Measurements from ENCODE around the gene ABCB9. TPM values are rescaled to one million over a fixed set of nuclear protein-coding genes. Genes with fewer than 3 reads are reported as not detected.

The ABCB9 gene
- total RNA-seq, 1 experiment from 2014 or later, result 32.7 TPM

DNA sequence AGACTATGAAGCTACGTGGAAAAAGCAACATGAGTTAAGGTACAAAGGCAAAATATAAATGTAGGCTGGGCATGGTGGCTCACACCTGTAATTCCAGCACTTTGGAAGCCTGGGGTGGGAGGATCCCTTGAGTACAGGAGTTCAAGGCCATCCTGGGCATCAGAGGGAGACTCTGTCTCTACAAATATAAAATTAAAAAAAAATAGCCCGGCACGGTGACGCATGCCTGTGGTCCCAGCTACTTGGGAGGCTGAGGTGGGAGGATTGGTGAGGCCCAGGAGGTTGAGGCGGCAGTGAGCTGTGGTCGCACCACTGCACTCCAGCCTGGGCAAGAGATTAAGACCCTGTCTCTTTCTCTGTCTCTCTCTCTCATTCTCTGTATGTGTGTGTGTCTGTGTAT, 66.4 kb downstream of the ABCB9 start:
- ATAC-seq, result no peak
- Histone ChIP-seq H3K36me3 (ENCODE audit: control insufficient read depth, insufficient read depth, low read length) (no peaks in the 10 kb centered on the region; the same call in 1 of the 2 replicates), H3K4me1 (ENCODE audit: control insufficient read depth, insufficient read depth, low read length) (peaks cover 29% of the 10 kb centered on the region), H3K9me3 (ENCODE audit: control insufficient read depth, insufficient read depth, low read depth, low read length) (no peaks in the 10 kb centered on the region), H3K27ac (ENCODE audit: low read length) (peak overlapping the region; percentile 88), H3K4me3 (ENCODE audit: low read depth in 2 of 2, low read length in 2 of 2) (no peak overlapping the region), H3K27me3 (ENCODE audit: control insufficient read depth, insufficient read depth, low read length) (no peaks in the 10 kb centered on the region)
- no peak for DNase-seq (ENCODE audit: low read depth, low spot score)
- ChIA-PET CTCF (interaction anchor here (0.6 kb wide), 1 partner anchor 106 kb away, joined by 3 read pairs; no protein-coding TSS in a partner anchor), POLR2A (no interaction called here)
- intact Hi-C loops (cut with micrococcal nuclease; ENCODE audit: unreplicated experiment) (loop anchor here (5.0 kb wide), 1 partner anchor 42 kb away; no protein-coding TSS in a partner anchor), in situ Hi-C loops (cut with HindIII; ENCODE audit: low pct_unique_long_range_greater_than_20kb, low sequenced_read_pairs) (no loop called here)
- no peak for TF ChIP-seq POLR2AphosphoS5 (IDR thresholded peaks at IDR 0.05; ENCODE audit: low read depth, low read length)
- TF ChIP-seq, protein P1, sequence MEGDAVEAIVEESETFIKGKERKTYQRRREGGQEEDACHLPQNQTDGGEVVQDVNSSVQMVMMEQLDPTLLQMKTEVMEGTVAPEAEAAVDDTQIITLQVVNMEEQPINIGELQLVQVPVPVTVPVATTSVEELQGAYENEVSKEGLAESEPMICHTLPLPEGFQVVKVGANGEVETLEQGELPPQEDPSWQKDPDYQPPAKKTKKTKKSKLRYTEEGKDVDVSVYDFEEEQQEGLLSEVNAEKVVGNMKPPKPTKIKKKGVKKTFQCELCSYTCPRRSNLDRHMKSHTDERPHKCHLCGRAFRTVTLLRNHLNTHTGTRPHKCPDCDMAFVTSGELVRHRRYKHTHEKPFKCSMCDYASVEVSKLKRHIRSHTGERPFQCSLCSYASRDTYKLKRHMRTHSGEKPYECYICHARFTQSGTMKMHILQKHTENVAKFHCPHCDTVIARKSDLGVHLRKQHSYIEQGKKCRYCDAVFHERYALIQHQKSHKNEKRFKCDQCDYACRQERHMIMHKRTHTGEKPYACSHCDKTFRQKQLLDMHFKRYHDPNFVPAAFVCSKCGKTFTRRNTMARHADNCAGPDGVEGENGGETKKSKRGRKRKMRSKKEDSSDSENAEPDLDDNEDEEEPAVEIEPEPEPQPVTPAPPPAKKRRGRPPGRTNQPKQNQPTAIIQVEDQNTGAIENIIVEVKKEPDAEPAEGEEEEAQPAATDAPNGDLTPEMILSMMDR (IDR thresholded peaks at IDR 0.05), result no peak
- TF ChIP-seq SIN3A (IDR thresholded peaks at IDR 0.05; ENCODE audit: borderline replicate concordance, insufficient read depth, low read depth, low read length), result no peak
- TF ChIP-seq, protein P2, sequence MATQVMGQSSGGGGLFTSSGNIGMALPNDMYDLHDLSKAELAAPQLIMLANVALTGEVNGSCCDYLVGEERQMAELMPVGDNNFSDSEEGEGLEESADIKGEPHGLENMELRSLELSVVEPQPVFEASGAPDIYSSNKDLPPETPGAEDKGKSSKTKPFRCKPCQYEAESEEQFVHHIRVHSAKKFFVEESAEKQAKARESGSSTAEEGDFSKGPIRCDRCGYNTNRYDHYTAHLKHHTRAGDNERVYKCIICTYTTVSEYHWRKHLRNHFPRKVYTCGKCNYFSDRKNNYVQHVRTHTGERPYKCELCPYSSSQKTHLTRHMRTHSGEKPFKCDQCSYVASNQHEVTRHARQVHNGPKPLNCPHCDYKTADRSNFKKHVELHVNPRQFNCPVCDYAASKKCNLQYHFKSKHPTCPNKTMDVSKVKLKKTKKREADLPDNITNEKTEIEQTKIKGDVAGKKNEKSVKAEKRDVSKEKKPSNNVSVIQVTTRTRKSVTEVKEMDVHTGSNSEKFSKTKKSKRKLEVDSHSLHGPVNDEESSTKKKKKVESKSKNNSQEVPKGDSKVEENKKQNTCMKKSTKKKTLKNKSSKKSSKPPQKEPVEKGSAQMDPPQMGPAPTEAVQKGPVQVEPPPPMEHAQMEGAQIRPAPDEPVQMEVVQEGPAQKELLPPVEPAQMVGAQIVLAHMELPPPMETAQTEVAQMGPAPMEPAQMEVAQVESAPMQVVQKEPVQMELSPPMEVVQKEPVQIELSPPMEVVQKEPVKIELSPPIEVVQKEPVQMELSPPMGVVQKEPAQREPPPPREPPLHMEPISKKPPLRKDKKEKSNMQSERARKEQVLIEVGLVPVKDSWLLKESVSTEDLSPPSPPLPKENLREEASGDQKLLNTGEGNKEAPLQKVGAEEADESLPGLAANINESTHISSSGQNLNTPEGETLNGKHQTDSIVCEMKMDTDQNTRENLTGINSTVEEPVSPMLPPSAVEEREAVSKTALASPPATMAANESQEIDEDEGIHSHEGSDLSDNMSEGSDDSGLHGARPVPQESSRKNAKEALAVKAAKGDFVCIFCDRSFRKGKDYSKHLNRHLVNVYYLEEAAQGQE (IDR thresholded peaks at IDR 0.05; ENCODE audit: insufficient read depth in 1 of 2, low read depth in 2 of 2, low read length in 1 of 2), result no peak
- TF ChIP-seq TCF7L2 (IDR thresholded peaks at IDR 0.05; ENCODE audit: low read depth, low read length), result no peak
- no TSS peak for BruUV-seq (replicated peaks)

GRCh38 chr12:122896662-122897061, 69.6 kb downstream of the ABCB9 start:
- no peak for ATAC-seq
- Histone ChIP-seq H3K4me1 (ENCODE audit: control insufficient read depth, insufficient read depth, low read length) (peaks cover 40% of the 10 kb centered on the region), H3K27ac (ENCODE audit: low read length) (peak overlapping the region; percentile 64), H3K36me3 (ENCODE audit: control insufficient read depth, insufficient read depth, low read length) (peaks cover 2% of the 10 kb centered on the region), H3K4me3 (ENCODE audit: low read depth in 2 of 2, low read length in 2 of 2) (peak overlapping the region; percentile 78 to 91; a peak in 2 of 4 replicates), H3K9me3 (ENCODE audit: control insufficient read depth, insufficient read depth, low read depth, low read length) (no peaks in the 10 kb centered on the region), H3K27me3 (ENCODE audit: control insufficient read depth, insufficient read depth, low read length) (no peaks in the 10 kb centered on the region)
- in situ Hi-C loops (cut with HindIII; ENCODE audit: low pct_unique_long_range_greater_than_20kb, low sequenced_read_pairs), result no loop called here
- CTCF ChIA-PET, result no interaction called here
- POLR2A ChIA-PET, result no interaction called here
- intact Hi-C loops (cut with micrococcal nuclease; ENCODE audit: unreplicated experiment), result loop anchor here (5.0 kb wide), 1 partner anchor 46 kb away; no protein-coding TSS in a partner anchor
- BruUV-seq (replicated peaks), result no TSS peak
- DNase-seq (ENCODE audit: low read depth, low spot score), result no peak
- TF ChIP-seq, protein P2 (IDR thresholded peaks at IDR 0.05; ENCODE audit: insufficient read depth in 1 of 2, low read depth in 2 of 2, low read length in 1 of 2), result no peak
- no peak for TF ChIP-seq TCF7L2 (IDR thresholded peaks at IDR 0.05; ENCODE audit: low read depth, low read length)
- TF ChIP-seq POLR2AphosphoS5 (IDR thresholded peaks at IDR 0.05; ENCODE audit: low read depth, low read length), result no peak
- TF ChIP-seq, protein P1 (IDR thresholded peaks at IDR 0.05), result no peak
- TF ChIP-seq SIN3A (IDR thresholded peaks at IDR 0.05; ENCODE audit: borderline replicate concordance, insufficient read depth, low read depth, low read length), result no peak
